ENCODE data around the gene ATXN2. TPM values are rescaled to one million over a fixed set of nuclear protein-coding genes. Genes with fewer than 3 reads are reported as not detected.

Gene ATXN2
- total and polyA plus RNA-seq, 2 experiments from 2014 or later, result 19.2 to 56.4 TPM

DNA sequence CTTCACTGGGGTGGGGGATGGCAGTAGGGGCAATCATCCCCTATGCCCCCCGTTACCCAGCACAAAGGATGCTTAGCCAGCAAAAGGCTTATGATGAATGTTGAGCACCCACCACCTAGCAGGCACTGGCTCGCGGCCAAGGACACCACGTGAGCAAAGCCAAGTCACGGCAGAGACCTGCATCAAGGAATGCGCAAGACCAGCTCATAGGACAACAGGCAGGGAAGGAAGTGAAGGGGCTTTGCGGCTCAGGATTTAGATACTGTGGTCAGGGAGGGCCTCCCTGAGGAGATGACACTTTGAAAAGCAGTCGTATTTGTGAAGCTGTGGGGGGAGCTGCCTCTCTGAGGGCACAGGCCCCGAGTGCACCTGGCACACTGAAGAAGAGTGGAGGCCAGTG is 160.6 kb downstream of the ATXN2 start:
- Histone ChIP-seq H3K4me3 (no peak overlapping the region), H3K9ac (peak overlapping the region; percentile 36; the same call in 1 of the 2 replicates), H3K79me2 (ENCODE audit: insufficient read depth) (peaks cover 100% of the 10 kb centered on the region), H3K9me3 (ENCODE audit: low read depth) (no peaks in the 10 kb centered on the region), H4K20me1 (ENCODE audit: insufficient read depth) (peaks cover 4% of the 10 kb centered on the region; the same call in 1 of the 2 replicates), H3K4me1 (ENCODE audit: insufficient read depth) (peaks cover 53% of the 10 kb centered on the region), H3K36me3 (ENCODE audit: low read depth) (no peaks in the 10 kb centered on the region), H3K9me2 (ENCODE audit: insufficient read depth) (no peaks in the 10 kb centered on the region), H3K27ac (peak overlapping the region; percentile 57), H3K27me3 (replicated peaks; ENCODE audit: insufficient read depth) (no peaks in the 10 kb centered on the region), H2AFZ (no peak overlapping the region), H3K4me2 (ENCODE audit: unreplicated experiment) (no peak overlapping the region), H3F3A (ENCODE audit: insufficient read depth) (peaks cover 68% of the 10 kb centered on the region)
- 41 to 47% methylated on average over 9 of the region's 9 CpGs for WGBS, 2 experiments (ENCODE audit: low coverage in 1 of 2, low lambda C conversion rate in 2 of 2, missing lambda C conversion rate in 2 of 2)
- TF ChIP-seq EZH2 (IDR thresholded peaks at IDR 0.05; ENCODE audit: insufficient read depth, poor library complexity, severe bottlenecking), result no peak
- TF ChIP-seq EZH2phosphoT487 (IDR thresholded peaks at IDR 0.05; ENCODE audit: insufficient read depth, low read depth), result no peak
- in situ Hi-C loops (cut with MboI), result no loop called here
- peak; percentile 56 for DNase-seq

DNA sequence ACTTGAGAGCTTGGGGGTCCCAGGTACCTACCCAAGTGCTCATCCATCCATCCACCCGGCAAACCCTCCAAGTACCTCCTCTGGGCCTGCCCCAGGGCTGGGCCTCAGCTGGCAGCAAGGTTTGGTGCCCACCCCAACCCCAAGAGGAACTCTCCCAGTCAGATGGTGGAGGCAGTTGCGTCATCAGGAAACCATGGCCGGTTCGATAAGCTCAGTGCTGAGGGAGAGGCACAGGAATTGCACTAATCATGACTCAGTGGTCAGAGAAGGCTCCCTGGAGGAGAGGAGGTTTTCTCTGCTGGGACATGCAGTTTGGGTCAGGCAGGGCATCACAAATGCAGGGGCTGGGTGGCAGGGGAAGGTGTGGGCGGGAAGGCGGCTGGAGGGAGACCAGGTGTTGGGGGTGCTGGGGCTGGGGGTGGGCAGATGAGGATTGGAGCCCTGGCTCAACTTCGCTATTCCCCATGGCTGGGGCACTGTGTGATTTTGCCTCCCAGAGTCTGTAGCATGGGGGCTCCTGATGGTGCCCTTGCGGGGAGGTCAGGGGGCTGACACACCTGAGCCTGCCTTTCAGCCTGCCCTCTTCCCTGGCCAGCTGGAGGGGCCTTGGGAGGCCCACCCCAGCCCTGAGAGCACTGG is 161.2 kb downstream of the ATXN2 start:
- H3K36me3 ChIP-seq (ENCODE audit: low read depth), result no peaks in the 10 kb centered on the region
- no peaks in the 10 kb centered on the region for H3K9me3 ChIP-seq (ENCODE audit: low read depth)
- peak; percentile 92 for DNase-seq
- H4K20me1 ChIP-seq (ENCODE audit: insufficient read depth), result peaks cover 4% of the 10 kb centered on the region; the same call in 1 of the 2 replicates
- in situ Hi-C loops (cut with MboI), result no loop called here
- peak overlapping the region; percentile 36; the same call in 1 of the 2 replicates for H3K9ac ChIP-seq
- H3K79me2 ChIP-seq (ENCODE audit: insufficient read depth), result peaks cover 100% of the 10 kb centered on the region
- H2AFZ ChIP-seq, result no peak overlapping the region
- TF ChIP-seq EZH2 (IDR thresholded peaks at IDR 0.05; ENCODE audit: insufficient read depth, poor library complexity, severe bottlenecking) (no peak), EZH2phosphoT487 (IDR thresholded peaks at IDR 0.05; ENCODE audit: insufficient read depth, low read depth) (no peak)
- peaks cover 68% of the 10 kb centered on the region for H3F3A ChIP-seq (ENCODE audit: insufficient read depth)
- WGBS, 2 experiments (ENCODE audit: low coverage in 1 of 2, low lambda C conversion rate in 2 of 2, missing lambda C conversion rate in 2 of 2), result 33 to 35% methylated on average over 5 to 8 of the region's 8 CpGs
- H3K27ac ChIP-seq, result peak overlapping the region; percentile 57
- H3K4me2 ChIP-seq (ENCODE audit: unreplicated experiment), result no peak overlapping the region
- H3K4me3 ChIP-seq, result no peak overlapping the region
- H3K4me1 ChIP-seq (ENCODE audit: insufficient read depth), result peaks cover 52% of the 10 kb centered on the region
- H3K27me3 ChIP-seq (replicated peaks; ENCODE audit: insufficient read depth), result no peaks in the 10 kb centered on the region
- no peaks in the 10 kb centered on the region for H3K9me2 ChIP-seq (ENCODE audit: insufficient read depth)

- TF ChIP-seq EZH2phosphoT487 (IDR thresholded peaks at IDR 0.05; ENCODE audit: insufficient read depth, low read depth), result no peak
- no peak for TF ChIP-seq EZH2 (IDR thresholded peaks at IDR 0.05; ENCODE audit: insufficient read depth, poor library complexity, severe bottlenecking)
- Histone ChIP-seq H3K79me2 (ENCODE audit: insufficient read depth) (peaks cover 100% of the 10 kb centered on the region), H3K4me2 (ENCODE audit: unreplicated experiment) (no peak overlapping the region), H3K9me3 (ENCODE audit: low read depth) (no peaks in the 10 kb centered on the region), H3K27ac (no peak overlapping the region), H3K4me1 (ENCODE audit: insufficient read depth) (peaks cover 63% of the 10 kb centered on the region), H3K9me2 (ENCODE audit: insufficient read depth) (no peaks in the 10 kb centered on the region), H3K9ac (no peak overlapping the region), H2AFZ (no peak overlapping the region), H4K20me1 (ENCODE audit: insufficient read depth) (peaks cover 4% of the 10 kb centered on the region; the same call in 1 of the 2 replicates), H3K36me3 (ENCODE audit: low read depth) (no peaks in the 10 kb centered on the region), H3F3A (ENCODE audit: insufficient read depth) (peaks cover 68% of the 10 kb centered on the region), H3K4me3 (no peak overlapping the region), H3K27me3 (replicated peaks; ENCODE audit: insufficient read depth) (no peaks in the 10 kb centered on the region)
- 75 to 77% methylated on average over 2 to 4 of the region's 4 CpGs for WGBS, 2 experiments (ENCODE audit: low coverage in 1 of 2, low lambda C conversion rate in 2 of 2, missing lambda C conversion rate in 2 of 2)
- in situ Hi-C loops (cut with MboI), result no loop called here
- DNase-seq, result no peak
Measured at GRCh38 chr12:111436811-111437210, 162.3 kb downstream of the ATXN2 start.

GRCh38 chr12:111436266-111436665 is 162.8 kb downstream of the ATXN2 start:
- Histone ChIP-seq H3K4me1 (ENCODE audit: insufficient read depth) (peaks cover 68% of the 10 kb centered on the region), H3K27me3 (replicated peaks; ENCODE audit: insufficient read depth) (no peaks in the 10 kb centered on the region), H3K9ac (no peak overlapping the region), H3K36me3 (ENCODE audit: low read depth) (no peaks in the 10 kb centered on the region), H3F3A (ENCODE audit: insufficient read depth) (peaks cover 68% of the 10 kb centered on the region), H2AFZ (no peak overlapping the region), H3K27ac (no peak overlapping the region), H3K79me2 (ENCODE audit: insufficient read depth) (peaks cover 100% of the 10 kb centered on the region), H3K4me3 (no peak overlapping the region), H4K20me1 (ENCODE audit: insufficient read depth) (peaks cover 4% of the 10 kb centered on the region; the same call in 1 of the 2 replicates), H3K4me2 (ENCODE audit: unreplicated experiment) (no peak overlapping the region), H3K9me3 (ENCODE audit: low read depth) (no peaks in the 10 kb centered on the region), H3K9me2 (ENCODE audit: insufficient read depth) (no peaks in the 10 kb centered on the region)
- no peak for DNase-seq
- TF ChIP-seq EZH2 (IDR thresholded peaks at IDR 0.05; ENCODE audit: insufficient read depth, poor library complexity, severe bottlenecking), result no peak
- no peak for TF ChIP-seq EZH2phosphoT487 (IDR thresholded peaks at IDR 0.05; ENCODE audit: insufficient read depth, low read depth)
- WGBS, 2 experiments (ENCODE audit: low coverage in 1 of 2, low lambda C conversion rate in 2 of 2, missing lambda C conversion rate in 2 of 2), result 91% methylated on average over 7 of the region's 7 CpGs
- in situ Hi-C loops (cut with MboI), result no loop called here
